Right forelimb (tissue), 1 donor: Measurements from ENCODE around the gene GFRA1.

Source experiments
- DNase-seq: peaks from one replicate; pipeline ENCODE4 v3.0.0-alpha.2; 2018

Gene GFRA1

DNA sequence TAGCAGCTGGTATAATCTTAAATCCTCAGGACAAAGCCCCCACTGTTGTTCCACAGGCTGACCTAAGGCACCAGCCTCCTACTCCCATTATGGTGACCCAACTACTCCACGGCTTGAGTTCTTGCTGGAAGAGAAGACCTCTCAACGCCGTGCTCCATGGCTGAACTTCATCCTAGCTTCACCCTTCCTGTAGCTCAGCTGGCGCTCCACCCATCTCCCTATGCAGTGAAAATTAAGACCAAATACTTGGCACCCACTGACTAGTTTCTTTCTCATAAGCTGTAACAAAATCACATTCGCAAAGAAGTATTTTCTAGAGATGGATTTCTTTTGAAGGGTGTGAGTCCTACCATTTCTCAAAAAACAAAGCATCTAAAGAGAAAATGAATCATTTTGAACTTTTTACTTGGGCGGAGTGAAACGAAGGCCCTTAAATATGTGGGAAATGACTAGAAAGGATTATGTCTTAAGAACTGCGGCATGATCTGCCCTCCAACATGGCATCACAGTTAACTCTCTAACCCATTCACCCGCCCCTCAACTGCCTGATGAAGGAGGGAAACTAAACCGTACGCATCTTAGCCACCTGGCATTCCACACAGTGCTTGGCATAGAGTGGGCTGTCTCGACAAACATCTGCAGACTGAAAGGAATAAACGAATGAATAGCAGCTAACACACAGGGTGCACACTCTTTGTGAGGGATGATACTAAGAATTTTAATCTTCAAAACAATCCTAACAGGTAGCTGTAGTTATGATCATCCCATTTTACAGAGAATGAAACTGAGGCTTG is 32.7 kb downstream of the GFRA1 start:
- no peak for DNase-seq

DNA sequence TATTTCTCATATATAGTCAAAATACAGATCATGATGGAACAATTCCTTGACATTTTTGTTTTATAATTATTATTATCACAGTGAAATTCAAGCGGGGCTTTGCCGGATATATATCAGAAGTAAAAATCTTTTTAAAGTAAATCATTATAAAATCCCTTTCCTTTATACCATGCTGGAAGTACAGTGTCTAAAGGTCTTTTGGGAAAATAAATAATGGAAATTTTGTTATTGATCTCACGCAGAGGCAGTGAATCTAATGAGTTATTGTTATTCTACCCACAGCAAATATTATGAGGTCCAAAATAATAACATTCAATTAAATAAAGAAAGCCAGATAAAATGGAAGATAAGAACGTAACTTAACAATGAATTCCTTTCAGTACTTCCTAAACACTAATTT is 33.8 kb downstream of the GFRA1 start:
- DNase-seq: no peak

DNA sequence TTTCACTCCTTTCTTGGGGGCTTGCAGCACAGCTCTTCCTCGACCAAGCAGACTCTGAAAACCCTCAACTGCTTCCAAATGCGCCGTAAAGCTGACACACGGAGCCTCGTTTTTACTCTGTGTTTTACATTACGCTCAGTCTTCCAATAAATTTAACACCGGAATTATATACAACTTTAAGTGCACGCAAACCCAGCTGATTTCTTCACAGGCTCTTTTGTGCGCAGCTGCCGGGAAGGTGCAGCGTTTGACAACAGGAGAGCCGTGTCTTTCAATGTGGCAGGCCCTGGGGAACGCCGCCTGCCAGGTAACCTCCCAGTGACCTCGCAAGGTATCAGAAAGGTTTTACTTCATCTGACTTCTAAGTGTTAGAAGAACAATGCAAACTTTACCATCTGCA is 35.0 kb downstream of the GFRA1 start:
- no peak for DNase-seq

DNA sequence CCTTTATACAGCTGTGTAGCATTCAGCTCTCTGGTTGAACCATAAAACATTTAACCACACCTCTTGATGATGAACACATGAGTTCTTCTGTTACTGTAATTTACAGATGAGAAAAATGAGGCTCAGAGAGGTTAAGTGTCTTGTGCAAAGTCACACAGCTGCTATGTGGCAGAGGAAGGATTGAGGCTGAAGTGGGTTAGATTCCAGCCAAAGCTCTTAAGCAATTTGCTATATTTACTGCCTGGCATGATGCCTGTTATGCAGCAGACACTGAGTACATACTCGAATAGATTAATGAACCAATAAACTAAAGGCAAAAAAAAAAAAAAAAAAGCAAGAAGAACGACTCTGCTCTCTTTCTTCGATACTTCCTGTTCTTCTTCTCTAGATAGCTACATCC is 35.7 kb downstream of the GFRA1 start:
- DNase-seq: no peak

DNA sequence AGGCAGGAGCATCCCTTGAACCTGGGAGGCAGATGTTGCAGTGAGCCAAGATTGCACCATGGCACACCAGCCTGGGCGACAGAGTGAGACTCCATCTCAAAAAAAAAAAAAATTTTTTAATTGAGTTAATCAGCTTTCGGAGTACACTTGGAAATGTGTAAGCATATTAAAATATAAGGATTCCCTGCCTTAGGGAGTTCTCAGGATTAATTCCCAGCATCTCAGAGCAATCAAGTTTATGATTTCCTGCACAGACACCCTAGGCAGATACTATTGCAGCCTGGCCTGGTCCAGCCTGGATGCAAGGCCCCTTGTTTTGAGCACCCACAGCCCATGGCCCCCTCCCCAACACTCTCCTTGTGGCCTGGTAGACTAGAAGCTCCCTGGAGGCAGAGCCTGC is 39.8 kb downstream of the GFRA1 start:
- DNase-seq: no peak

DNA sequence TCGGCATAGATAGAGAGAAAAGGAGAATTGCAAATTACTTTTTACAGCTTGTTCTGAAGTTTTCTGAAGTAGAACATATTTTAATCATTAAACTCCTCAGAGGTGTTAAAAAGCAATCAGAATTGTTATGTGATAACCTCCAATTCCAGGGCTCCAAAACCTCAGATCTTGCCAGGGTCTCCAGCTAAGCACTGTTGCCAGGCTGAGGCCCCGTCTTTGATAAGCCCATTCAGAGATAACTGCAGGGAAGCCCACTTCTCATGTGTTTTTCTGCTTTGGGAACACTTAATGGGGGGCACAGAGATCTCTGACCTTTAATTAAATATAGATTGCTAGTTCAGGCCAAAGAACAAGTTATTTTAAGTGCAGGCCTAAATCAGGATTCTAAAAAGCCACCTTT is 40.4 kb downstream of the GFRA1 start:
- no peak for DNase-seq

DNA sequence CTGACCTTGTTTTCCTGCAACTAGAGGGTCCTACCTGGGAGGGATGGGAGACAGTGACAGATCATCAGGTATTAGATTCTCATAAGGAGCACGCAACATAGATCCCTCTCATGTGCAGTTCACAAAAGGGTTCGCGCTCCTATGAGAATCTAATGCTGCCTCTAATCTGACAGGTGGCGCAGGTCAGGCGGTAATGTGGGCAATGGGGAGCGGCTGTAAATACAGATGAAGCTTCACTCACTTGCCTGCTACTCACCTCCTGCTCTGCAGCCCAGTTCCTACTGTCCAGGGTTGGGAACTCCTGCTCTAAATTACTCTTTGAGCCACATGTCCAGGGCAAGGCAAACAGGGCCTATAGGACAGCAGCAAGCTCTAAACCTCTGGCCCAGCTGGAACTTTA is 46.2 kb downstream of the GFRA1 start:
- no peak for DNase-seq

DNA sequence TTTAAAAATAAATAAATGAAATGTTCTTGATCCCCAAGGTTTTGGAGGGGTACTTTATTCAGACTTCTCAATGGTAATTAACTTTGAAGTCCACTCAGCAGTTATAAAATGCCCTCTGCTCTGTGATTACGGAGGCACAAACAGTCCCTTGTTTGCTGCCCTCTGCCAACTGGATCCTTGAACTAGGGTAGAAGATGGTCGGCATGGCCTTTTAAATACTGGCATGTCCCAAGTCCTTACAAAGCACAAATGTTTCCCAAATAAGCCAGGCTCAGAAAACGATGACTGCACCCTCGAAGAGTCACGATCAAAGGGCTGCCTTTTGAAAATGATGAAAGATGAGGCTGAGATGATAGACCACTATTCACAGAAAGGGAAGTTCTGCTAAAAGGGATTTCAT is 47.0 kb downstream of the GFRA1 start:
- DNase-seq: no peak

DNA sequence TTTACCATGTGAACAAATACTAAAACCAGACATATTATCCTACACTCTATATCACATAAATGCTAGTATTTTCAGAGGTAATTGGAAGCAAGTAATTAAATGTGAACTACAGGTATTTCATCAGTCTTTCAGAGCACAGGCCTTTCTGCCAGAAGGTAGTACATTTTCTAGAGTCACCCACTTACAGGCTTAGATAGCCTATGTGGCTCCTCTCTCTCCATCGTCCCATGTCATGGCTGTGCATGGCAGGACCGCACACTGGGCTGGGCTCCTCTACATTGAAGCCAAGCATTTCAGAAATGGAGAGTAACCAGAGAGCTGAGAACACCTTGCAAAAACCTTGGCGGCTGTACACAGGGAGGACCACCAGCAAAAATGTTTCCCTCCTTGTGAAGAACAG is 49.7 kb downstream of the GFRA1 start:
- no peak for DNase-seq

DNA sequence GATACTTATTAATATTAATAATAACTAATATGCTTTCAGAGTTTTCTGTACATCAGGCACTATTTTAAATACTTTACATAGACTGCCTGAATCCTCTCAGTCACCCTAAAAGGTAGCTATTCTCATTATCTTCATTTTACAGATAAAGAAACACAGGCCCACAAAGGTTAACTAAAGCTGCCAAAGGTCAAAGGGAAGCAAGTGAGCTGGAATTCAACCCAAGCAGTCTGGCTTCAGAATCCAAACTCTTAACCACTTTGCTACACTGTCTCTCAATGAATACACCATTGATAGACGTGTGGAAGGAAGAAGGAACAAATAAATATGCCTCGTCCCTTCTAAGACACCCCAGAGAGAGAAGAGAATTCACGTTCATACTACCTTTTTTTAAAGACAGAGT is 52.0 kb downstream of the GFRA1 start:
- no peak for DNase-seq

DNA sequence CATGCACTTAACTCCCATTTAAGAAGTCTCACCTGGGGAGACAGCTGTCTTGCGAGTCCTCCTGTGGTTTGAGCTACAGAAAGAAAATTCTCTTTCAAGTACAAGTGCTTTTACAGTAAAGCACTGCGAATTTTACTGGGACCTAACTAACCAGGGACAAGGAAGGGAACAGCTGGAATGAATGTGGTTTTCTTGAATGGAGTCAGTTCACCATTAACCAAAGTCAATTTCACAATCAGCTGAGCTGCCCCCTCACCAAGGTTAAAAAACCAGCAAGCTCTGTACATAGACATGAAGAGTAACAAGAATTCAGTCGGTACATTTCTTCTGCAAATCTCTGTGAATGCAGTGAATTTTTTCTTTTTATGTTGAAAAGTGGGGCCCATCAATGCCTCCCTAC is 56.3 kb downstream of the GFRA1 start:
- DNase-seq: no peak

DNA sequence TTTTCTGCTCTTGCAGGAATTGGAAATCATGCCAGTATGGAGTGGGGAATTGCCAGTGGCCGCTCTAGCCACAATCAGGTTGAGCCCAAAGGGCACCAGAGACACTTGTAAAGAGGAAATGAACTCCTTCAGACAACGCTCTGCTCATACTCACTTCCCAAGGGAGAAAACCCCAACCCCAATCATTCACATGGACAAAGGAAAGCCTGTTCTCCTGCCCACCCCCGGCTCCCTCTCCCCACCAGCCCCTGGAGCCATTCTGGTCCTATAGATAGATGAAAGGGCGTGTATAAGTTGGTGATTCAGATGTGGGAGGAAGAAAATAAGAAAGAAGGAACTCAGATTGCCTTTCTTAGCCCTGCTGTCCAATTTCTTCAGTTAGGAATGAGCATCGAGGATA is 57.4 kb downstream of the GFRA1 start:
- DNase-seq: no peak

DNA sequence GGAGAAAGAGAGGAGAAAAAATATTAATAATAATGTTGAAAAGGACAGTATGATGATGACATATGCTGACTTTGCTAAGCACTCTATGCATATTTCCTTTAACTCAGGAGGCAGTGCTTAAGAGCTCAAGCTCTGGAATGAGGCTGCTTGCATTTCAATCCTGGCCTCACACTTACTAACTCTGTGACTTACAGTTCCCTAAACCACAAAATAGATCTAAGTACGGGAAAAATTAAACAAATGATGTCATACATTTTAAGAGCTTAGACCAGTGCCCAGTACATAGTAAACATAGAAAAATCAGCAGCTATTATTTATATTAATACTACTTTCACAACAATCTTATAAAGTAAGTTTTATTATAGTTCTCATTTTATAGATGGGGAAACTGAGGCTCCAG is 61.3 kb downstream of the GFRA1 start:
- DNase-seq: no peak

DNA sequence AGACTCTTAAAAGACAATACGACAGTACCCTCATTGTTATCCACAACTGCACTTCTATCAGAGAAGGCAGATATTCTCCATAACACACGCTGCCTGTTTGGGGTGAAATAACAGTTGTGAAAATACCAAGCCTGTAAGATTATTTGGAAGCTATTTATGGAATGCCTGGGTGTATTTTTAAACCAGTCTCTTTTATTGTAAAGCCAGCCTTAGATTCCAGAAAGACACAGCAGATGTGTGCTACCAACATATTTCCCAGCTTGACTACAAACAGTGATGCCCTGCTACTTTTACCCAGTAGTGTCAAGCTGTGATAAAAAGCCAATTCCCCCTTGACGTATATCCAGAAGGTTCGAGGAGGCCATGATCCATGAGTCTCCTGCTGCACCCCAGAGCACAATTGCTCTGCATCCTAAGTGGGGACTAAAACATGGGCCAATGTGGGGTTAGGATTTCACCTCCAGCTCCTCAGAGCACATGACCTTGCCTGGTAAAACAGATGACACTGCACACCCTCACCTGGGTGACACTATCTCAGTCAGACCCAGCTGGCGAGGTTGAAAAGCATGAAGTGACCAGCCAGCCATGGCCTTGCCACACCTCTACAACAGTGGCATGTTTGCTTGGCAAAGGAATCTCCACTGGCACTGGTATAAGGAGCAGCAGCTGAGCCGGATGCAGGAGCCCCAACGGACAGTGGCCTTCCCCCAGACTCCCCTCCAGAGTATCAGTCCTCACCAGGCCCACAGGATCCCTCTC is 62.2 kb downstream of the GFRA1 start:
- DNase-seq: no peak

DNA sequence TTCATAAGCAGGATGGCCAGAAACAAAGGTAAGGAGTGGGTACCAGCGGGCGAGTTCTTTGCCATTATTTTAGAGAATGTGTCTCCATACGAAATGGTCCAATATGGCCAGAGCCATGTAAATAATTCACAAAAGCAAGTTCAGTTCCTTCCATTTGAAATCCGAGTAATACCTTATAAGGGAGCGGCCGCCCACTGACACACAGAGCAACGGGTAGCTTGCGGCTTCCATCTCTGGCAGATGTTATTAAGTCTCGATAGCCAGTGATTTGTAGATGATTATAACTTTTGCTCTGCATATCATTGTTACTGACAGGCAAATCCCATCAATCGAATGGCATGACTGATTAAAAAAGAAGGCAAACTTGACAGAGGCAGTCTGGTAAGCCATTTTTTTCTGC is 63.2 kb downstream of the GFRA1 start:
- no peak for DNase-seq

DNA sequence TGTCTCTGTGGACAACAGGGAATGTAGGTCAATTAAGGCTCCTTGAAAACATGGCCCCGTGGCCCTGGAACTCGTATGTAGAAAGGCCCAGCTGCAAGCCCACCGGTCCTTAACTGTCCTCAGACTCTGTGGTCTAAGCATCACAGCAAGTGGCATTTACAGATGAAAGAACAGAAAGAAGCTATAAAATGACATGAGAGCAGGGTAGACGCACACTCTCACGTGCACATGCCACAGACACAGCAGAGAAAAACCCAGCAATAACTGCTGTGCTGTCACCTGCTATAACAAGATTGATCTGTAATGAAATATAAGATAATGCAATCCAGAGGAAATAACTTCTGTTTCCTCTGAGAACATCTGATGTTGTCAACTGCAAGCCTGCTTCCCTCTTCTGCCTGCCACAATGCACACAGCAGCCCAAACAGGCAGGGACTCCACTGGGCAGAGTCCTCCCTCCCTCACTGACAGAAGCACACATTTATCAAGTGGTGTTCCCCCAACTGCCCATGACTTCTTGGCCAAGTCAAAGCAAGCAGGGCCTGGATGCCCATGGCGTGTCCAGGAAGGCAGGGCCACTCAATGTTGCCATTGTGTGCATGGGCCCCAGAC is 63.9 kb downstream of the GFRA1 start:
- DNase-seq: no peak

DNA sequence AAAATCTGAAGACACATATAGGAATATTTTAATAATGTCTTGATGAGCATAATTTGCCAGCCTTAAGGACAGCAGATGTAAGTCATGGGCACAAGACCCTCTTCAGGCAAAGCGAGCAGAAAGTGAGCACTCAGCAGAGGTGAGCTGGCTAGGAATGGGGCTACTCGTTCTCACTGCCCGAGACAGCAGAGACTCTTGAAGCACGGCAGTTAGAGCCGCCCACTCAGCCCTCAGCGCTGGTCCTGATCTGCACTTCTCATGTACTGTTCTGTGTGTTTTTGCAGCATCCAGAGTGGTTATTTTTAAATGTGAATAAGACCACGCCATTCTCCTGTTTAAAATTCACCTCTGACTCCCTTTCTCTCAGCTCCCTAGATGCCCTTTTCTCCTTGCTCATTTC is 65.3 kb downstream of the GFRA1 start:
- DNase-seq: no peak

DNA sequence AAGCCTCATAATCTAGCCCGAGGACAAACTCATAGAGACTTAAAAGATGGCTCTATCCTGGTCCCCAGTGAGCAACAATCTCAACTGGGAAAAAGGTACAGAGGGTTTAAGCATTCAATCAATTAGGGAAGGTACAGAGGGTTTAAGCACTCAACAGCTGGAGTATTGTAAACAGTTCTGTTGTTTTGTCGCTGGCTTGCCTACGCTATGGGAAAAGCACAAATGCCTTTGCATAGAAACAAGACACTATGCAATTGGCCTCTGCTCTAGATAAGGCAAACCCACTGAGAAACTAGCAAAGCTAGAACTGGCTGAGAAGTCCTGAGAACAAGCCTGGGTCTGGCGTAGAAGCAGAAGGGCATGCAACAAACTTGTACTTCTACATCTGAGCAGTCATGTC is 69.3 kb downstream of the GFRA1 start:
- DNase-seq: no peak

DNA sequence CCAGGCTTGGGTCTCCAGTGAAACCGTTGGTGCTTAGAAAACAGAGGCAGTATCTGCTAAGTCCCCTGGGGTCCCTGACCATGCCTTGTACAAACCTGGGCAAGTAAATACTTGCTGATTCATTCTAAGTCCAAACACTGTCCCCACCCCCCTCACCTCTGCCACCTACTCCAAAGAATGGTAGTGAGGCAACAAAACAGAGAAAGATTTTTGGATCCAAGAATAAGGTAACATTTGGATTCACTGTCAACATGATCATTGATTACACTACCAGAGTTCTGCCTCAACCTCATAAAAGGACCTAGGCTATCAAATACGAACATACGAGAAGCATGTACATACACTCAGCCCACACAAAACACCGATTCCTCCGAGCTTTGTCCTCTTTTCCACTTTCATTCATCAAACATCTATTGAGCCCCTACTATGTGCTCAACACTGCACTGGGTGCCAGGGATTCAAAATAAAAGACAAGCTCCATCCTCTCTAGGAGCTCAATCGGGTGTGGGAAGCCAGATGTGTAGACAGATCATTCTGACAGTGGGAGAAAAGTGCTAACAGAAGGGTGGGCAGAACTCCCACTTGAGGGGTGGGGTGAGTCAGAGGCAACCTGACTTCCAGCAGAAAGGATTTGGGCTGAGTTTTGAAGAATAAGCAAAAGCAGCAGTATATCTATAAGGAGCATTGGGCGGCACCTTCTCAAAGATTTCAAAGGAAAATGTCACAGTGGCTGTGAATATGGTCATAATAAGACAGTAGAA is 71.2 kb downstream of the GFRA1 start:
- no peak for DNase-seq

DNA sequence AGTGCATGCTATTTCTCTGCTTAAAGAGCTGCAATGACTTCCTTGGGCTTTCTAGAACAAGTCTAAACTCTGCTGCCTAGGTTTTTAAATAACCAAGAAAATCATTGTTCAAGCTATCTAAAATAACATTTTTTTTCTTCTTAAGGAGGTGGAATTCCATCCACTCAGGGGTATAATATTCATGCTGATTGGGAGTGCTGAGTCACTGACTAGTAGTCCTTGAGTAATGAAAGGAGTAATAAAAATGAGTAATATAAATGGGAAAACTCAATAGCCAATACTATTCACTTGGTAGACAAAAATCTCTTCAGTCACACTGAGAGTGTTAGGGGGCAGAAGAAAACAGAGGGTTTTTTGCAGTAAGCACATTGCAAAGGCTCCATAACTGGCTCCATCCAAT is 72.0 kb downstream of the GFRA1 start:
- DNase-seq: no peak

DNA sequence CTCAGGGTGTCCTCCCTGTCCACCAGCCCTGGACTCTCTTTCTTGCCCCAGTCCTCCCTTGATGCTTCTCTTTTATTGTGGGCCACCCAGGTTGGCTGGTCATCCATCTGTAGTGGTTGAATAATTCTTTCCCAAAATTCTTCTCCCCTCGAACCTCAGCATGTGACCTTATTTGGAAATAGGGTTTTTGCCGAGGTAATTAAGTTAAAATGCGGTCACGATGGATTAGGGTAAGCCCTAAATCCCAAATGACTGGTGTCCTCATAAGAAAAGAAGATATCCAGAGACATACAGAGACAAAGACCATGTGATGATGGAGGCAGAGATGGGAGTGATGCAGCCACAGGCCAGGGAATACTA is 74.3 kb downstream of the GFRA1 start:
- no peak for DNase-seq

DNA sequence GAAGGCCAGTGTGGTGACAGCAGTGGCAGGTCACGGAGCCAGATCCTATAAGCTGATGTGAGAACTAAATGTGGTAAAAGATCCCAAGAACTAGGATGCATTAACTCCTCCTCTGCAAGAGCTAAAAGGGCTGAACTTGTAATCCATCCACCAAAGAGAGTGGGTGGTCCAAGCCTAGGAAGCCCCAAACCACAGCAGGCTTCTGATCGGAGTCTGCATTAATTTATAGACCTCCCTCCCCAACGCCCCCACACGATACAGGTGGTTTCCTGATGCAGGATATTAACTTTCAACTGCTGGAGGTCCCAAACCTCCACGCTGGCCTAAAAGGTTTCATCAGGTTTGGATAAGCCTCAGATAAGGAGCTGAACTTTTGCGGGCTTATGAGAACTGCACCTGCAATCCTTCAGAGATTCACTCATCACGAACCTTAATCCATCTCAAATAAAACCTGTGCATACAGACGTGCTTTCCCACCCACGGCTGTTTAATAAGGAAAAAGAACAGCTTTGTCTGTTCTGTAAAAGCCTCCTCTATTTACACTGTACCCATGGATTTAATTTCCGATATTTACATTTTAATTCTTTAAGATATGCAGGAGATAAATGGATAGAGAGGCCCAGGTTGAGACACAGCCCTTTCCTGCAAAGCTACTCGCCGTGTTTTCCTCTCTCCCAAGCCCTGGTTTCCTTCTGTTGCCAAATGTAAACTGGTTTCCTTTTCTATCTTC is 74.9 kb downstream of the GFRA1 start:
- no peak for DNase-seq

DNA sequence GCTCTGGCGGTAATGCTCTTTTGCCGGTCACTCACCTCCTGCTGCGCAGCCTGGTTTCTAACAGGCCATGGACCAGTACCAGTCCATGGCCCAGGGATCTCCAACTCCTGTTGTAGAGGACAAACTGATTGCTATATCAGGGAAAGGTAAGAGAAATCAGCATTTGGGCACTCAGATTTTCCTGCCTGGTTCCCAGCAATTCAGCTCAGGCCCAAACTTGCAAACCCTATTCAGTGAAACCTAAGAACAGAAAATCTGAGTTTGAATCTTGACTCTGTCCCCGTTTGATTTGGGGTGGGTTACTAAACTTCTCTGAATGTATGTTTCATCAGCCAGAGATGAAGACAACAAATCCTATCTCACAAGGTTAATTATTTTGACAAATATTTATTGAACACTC is 77.4 kb downstream of the GFRA1 start:
- no peak for DNase-seq
